HepG2 (cell line): Measurements from ENCODE around the gene SDK2. TPM values are rescaled to one million over a fixed set of nuclear protein-coding genes. Genes with fewer than 3 reads are reported as not detected.
A peak's percentile ranks its signal among the peaks of the same experiment; 100 is the strongest.

Experiments
- ATRX ChIP-seq: sonication (generic); formaldehyde crosslinking; IDR thresholded peaks from 2 replicates; pipeline ENCODE4 v1.4.0; 2020; ENCODE audit warnings: missing genetic modification reagents, borderline replicate concordance
- ELF1 ChIP-seq: sonication (generic); formaldehyde crosslinking; IDR thresholded peaks from 2 replicates; pipeline ENCODE4 v1.4.0; 2020; ENCODE audit warnings: missing genetic modification reagents
- ESRRA ChIP-seq: sonication (generic); formaldehyde crosslinking; IDR thresholded peaks from 2 replicates; pipeline ENCODE4 v1.5.1; 2020; ENCODE audit warnings: mild to moderate bottlenecking, low read depth, missing genetic modification reagents
- FIP1L1 ChIP-seq: fragments of 200-400 bp; formaldehyde crosslinking; IDR thresholded peaks from 2 replicates; pipeline ENCODE4 v1.6.1; 2018; ENCODE audit warnings: low read depth, mild to moderate bottlenecking, low read length, moderate library complexity, borderline replicate concordance; ENCODE audit not compliant: insufficient read depth
- FUBP1 ChIP-seq: sonication (generic); formaldehyde crosslinking; IDR thresholded peaks from 2 replicates; pipeline ENCODE4 v1.5.1; 2020; ENCODE audit warnings: missing genetic modification reagents, mild to moderate bottlenecking, borderline replicate concordance
- KIAA2018 ChIP-seq: sonication (generic); formaldehyde crosslinking; IDR thresholded peaks from 2 replicates; pipeline ENCODE4 v1.5.0; 2020; ENCODE audit warnings: mild to moderate bottlenecking, missing genetic modification reagents, borderline replicate concordance
- RBM39 ChIP-seq: fragments of 200-400 bp; formaldehyde crosslinking; IDR thresholded peaks from one replicate; pipeline ENCODE4 v1.6.1; 2018; ENCODE audit warnings: antibody characterized with exemption, mild to moderate bottlenecking, low read depth, low read length; ENCODE audit not compliant: poor library complexity, severe bottlenecking
- RNF219 ChIP-seq: sonication (generic); formaldehyde crosslinking; IDR thresholded peaks from 2 replicates; pipeline ENCODE4 v1.5.0; 2020; ENCODE audit warnings: mild to moderate bottlenecking, missing genetic modification reagents
- TGIF2 ChIP-seq: IDR thresholded peaks from 2 replicates; pipeline ENCODE4 v1.6.1; 2016; ENCODE audit warnings: control low read depth, missing compliant biosample characterization
- ZBTB34 ChIP-seq: sonication (generic); formaldehyde crosslinking; IDR thresholded peaks from 2 replicates; pipeline ENCODE4 v1.8.0; 2022; ENCODE audit warnings: mild to moderate bottlenecking, missing genetic modification reagents
- ZC3H13 ChIP-seq: sonication (generic); formaldehyde crosslinking; IDR thresholded peaks from 2 replicates; pipeline ENCODE4 v1.8.1; 2023; ENCODE audit warnings: mild to moderate bottlenecking, missing genetic modification reagents, moderate library complexity
- ZNF704 ChIP-seq: sonication (generic); formaldehyde crosslinking; IDR thresholded peaks from 2 replicates; pipeline ENCODE4 v1.8.1; 2023; ENCODE audit warnings: mild to moderate bottlenecking, inconsistent platforms, moderate library complexity, missing genetic modification reagents, borderline replicate concordance
- polyA plus RNA-seq, 8 experiments: library from polyadenylated mRNA; depleted of rRNA in 3 of 8; stranded (reverse) in 7 of 8; unstranded in 1 of 8; fragments of >200 nt; fragmentation: Illumina TruSeq in 4 of 8; extraction: Trizol in 4 of 8; gene quantifications; 2 replicates each; pipeline versions ENCODE4 v1.2.1 to v1.2.3, GENCODE V29; 2011 to 2016; ENCODE audit warnings: low read depth in 4 of 8, missing spikeins in 1 of 8, mixed read lengths in 1 of 8; ENCODE audit not compliant: insufficient read depth in 1 of 8
- total RNA-seq, 5 experiments: library from RNA; depleted of rRNA; stranded (reverse); fragments of >200 nt; fragmentation: Illumina TruSeq; extraction: Trizol; gene quantifications; 2 replicates each; pipeline ENCODE4 v1.2.3, GENCODE V29; 2016; ENCODE audit warnings: low read depth in 1 of 5

SDK2 gene
- total and polyA plus RNA-seq, 2 of the 13 experiments (the other 11 are each of a cell fraction or from before 2014, with no cell fraction given) = not detected

- no peak for TF ChIP-seq RNF219 (CRISPR knock-in tag)
- no peak for TF ChIP-seq FUBP1
- TF ChIP-seq ZNF704 = peak; percentile 46; the same call in 1 of the 2 replicates
- TF ChIP-seq FIP1L1 = no peak
- TF ChIP-seq ELF1 (CRISPR knock-in tag) = no peak; the same call in 1 of the 2 replicates
- no peak for TF ChIP-seq ATRX
- peak; percentile 98 for TF ChIP-seq ESRRA
- TF ChIP-seq ZC3H13 = peak; percentile 90
- no peak for TF ChIP-seq KIAA2018 (CRISPR knock-in tag)
- no peak for TF ChIP-seq TGIF2 (CRISPR knock-in tag)
- TF ChIP-seq ZBTB34 (CRISPR knock-in tag) = peak; percentile 98
- TF ChIP-seq RBM39 = no peak
Observed at GRCh38 chr17:73288534-73289302, 355.5 kb downstream of the SDK2 start (continued).
